PC-9 (cell line): ENCODE measurements around the gene LYZL2. TPM values are rescaled to one million over a fixed set of nuclear protein-coding genes. Genes with fewer than 3 reads are reported as not detected.

Source experiments
- BruUV-seq: library from RNA; stranded (reverse); fragments of 400-500 nt; replicated peaks from 2 replicates; lab custom pipeline; 2021; lab: Mats Ljungman, UMichigan
- CTCF ChIA-PET: fragments of 300-600 bp; sonication (Branson Sonifier 250); formaldehyde crosslinking; loops from one replicate; lab custom pipeline; 2022; ENCODE audit warnings: antibody characterized with exemption; lab: Charles Lee
- POLR2A ChIA-PET: fragments of 300-600 bp; sonication (Branson Sonifier 250); formaldehyde crosslinking; loops from one replicate; lab custom pipeline; 2022; ENCODE audit warnings: antibody characterized with exemption; ENCODE audit not compliant: unreplicated experiment; lab: Charles Lee
- DNase-seq, 2 experiments: peaks; one replicate each; pipeline versions ENCODE4 v3.0.0 to v3.0.0-alpha.2; 2015 to 2022; ENCODE audit warnings: mixed read lengths in 1 of 2
- H2AFZ ChIP-seq: fragments of 200-600 bp; sonication (generic); 2 replicates; pipeline ENCODE4 v1.8.1; 2017; ENCODE audit warnings: antibody characterized with exemption
- H3F3A ChIP-seq: fragments of 200-600 bp; sonication (generic); 2 replicates; pipeline ENCODE4 v1.8.1; 2017; ENCODE audit warnings: antibody characterized with exemption, mild to moderate bottlenecking, low read depth; ENCODE audit not compliant: insufficient read depth
- H3K27ac ChIP-seq: fragments of 200-600 bp; sonication (generic); 2 replicates; pipeline ENCODE4 v1.6.1; 2016; ENCODE audit warnings: mixed run types
- H3K27me3 ChIP-seq: fragments of 200-600 bp; sonication (generic); 2 replicates; pipeline ENCODE4 v1.6.1; 2016; ENCODE audit warnings: low read depth, mixed run types; ENCODE audit not compliant: insufficient read depth
- H3K36me3 ChIP-seq: fragments of 200-600 bp; sonication (generic); 2 replicates; pipeline ENCODE4 v1.6.1; 2016; ENCODE audit warnings: low read depth, mixed run types
- H3K4me1 ChIP-seq: fragments of 200-600 bp; sonication (generic); replicated peaks from 2 replicates; pipeline ENCODE4 v1.6.1; 2016; ENCODE audit warnings: mixed run types; ENCODE audit not compliant: insufficient read depth
- H3K4me2 ChIP-seq: fragments of 200-600 bp; sonication (generic); 2 replicates; pipeline ENCODE4 v1.6.1; 2017; ENCODE audit warnings: mixed run types
- H3K4me3 ChIP-seq: fragments of 200-600 bp; sonication (generic); 2 replicates; pipeline ENCODE4 v1.6.1; 2016; ENCODE audit warnings: mixed run types
- H3K79me2 ChIP-seq: fragments of 200-600 bp; sonication (generic); 2 replicates; pipeline ENCODE4 v1.6.1; 2017; ENCODE audit warnings: low read depth, mixed run types
- H3K9me2 ChIP-seq: fragments of 200-600 bp; sonication (generic); 2 replicates; pipeline ENCODE4 v1.8.1; 2017; ENCODE audit warnings: mild to moderate bottlenecking; ENCODE audit not compliant: insufficient read depth
- H3K9me3 ChIP-seq: fragments of 200-600 bp; sonication (generic); 2 replicates; pipeline ENCODE4 v1.8.1; 2016; ENCODE audit warnings: low read depth; ENCODE audit not compliant: insufficient read depth
- H4K20me1 ChIP-seq: fragments of 200-600 bp; sonication (generic); 2 replicates; pipeline ENCODE4 v1.8.1; 2017; ENCODE audit not compliant: insufficient read depth
- CTCF ChIP-seq: fragments of 200-600 bp; sonication (generic); conservative IDR thresholded peaks from 2 replicates; pipeline ENCODE4 v1.6.1; 2017; ENCODE audit warnings: mixed run types, antibody characterized with exemption, mild to moderate bottlenecking, moderate library complexity
- EZH2 ChIP-seq: fragments of 200-600 bp; sonication (generic); IDR thresholded peaks from 2 replicates; pipeline ENCODE4 v1.8.0; 2017; ENCODE audit warnings: antibody characterized with exemption, low read depth
- intact Hi-C: fragments of 100-400 bp; cut with micrococcal nuclease; formaldehyde crosslinking; loops from one replicate; pipeline ENCODE4 v1.10.0; 2022; ENCODE audit not compliant: unreplicated experiment
- total RNA-seq: library from RNA; stranded (reverse); gene quantifications from 2 replicates; pipeline ENCODE4 v1.2.3, GENCODE V29; 2021

Gene LYZL2
- total RNA-seq, 1 experiment from 2014 or later, result not detected

- H3K4me3 ChIP-seq, result no peak overlapping the region
- TF ChIP-seq CTCF (peak; percentile 80), EZH2 (no peak)
- H2AFZ ChIP-seq, result no peak overlapping the region
- BruUV-seq, result no TSS peak
- no peak overlapping the region for H3K27ac ChIP-seq
- H3K27me3 ChIP-seq, result no peaks in the 10 kb centered on the region
- CTCF ChIA-PET, result interaction anchor here (0.6 to 1.7 kb wide), 8 partner anchors 14 to 763 kb away, joined by 3 to 12 read pairs (median 6); no protein-coding TSS in a partner anchor
- no peak overlapping the region for H3K4me2 ChIP-seq
- POLR2A ChIA-PET, result interaction anchor here (0.6 kb wide), 1 partner anchor 819 kb away, joined by 3 read pairs; no protein-coding TSS in a partner anchor
- no peaks in the 10 kb centered on the region for H3K36me3 ChIP-seq
- intact Hi-C loops, result loop anchor here (5.0 kb wide), 1 partner anchor 42 kb away; no protein-coding TSS in a partner anchor
- H3K4me1 ChIP-seq, result peaks cover 16% of the 10 kb centered on the region
- DNase-seq, result no peak
- no peaks in the 10 kb centered on the region for H3K9me2 ChIP-seq
- H3K9me3 ChIP-seq, result no peaks in the 10 kb centered on the region
- H3K79me2 ChIP-seq, result no peaks in the 10 kb centered on the region
- peaks cover 7% of the 10 kb centered on the region; the same call in 1 of the 2 replicates for H3F3A ChIP-seq
- H4K20me1 ChIP-seq, result no peaks in the 10 kb centered on the region
Measured at GRCh38 chr10:30639946-30640786, 10.6 kb upstream of the LYZL2 start.

GRCh38 chr10:30637881-30638467 lies 8.4 kb upstream of the LYZL2 start:
- no peaks in the 10 kb centered on the region for H3K79me2 ChIP-seq
- H3K27ac ChIP-seq, result no peak overlapping the region
- H3F3A ChIP-seq, result peaks cover 7% of the 10 kb centered on the region; the same call in 1 of the 2 replicates
- peak; percentile 46 to 85 for DNase-seq
- H3K4me2 ChIP-seq, result peak overlapping the region; percentile 44
- no peak overlapping the region for H3K4me3 ChIP-seq
- no TSS peak for BruUV-seq
- H4K20me1 ChIP-seq, result no peaks in the 10 kb centered on the region
- TF ChIP-seq EZH2 (no peak), CTCF (no peak)
- H3K27me3 ChIP-seq, result no peaks in the 10 kb centered on the region
- H3K4me1 ChIP-seq, result peaks cover 16% of the 10 kb centered on the region
- ChIA-PET CTCF (interaction anchor here (0.9 to 1.5 kb wide), 2 partner anchors 33 to 47 kb away, joined by 3 to 4 read pairs; no protein-coding TSS in a partner anchor), POLR2A (interaction anchor here (0.6 kb wide), 4 partner anchors 46 to 1626 kb away, joined by 3 to 7 read pairs (median 3); no protein-coding TSS in a partner anchor)
- intact Hi-C loops, result no loop called here
- H3K36me3 ChIP-seq, result no peaks in the 10 kb centered on the region
- no peak overlapping the region for H2AFZ ChIP-seq
- no peaks in the 10 kb centered on the region for H3K9me2 ChIP-seq
- H3K9me3 ChIP-seq, result no peaks in the 10 kb centered on the region

- POLR2A ChIA-PET, result no interaction called here
- Histone ChIP-seq H3F3A (no peaks in the 10 kb centered on the region), H4K20me1 (no peaks in the 10 kb centered on the region), H3K4me2 (no peak overlapping the region), H3K27ac (no peak overlapping the region), H3K27me3 (no peaks in the 10 kb centered on the region), H3K36me3 (no peaks in the 10 kb centered on the region), H3K4me3 (no peak overlapping the region), H3K9me2 (no peaks in the 10 kb centered on the region), H3K79me2 (no peaks in the 10 kb centered on the region), H3K9me3 (no peaks in the 10 kb centered on the region), H2AFZ (no peak overlapping the region), H3K4me1 (no peaks in the 10 kb centered on the region)
- TF ChIP-seq EZH2 (no peak), CTCF (no peak)
- DNase-seq, result no peak
- no TSS peak for BruUV-seq
- intact Hi-C loops, result no loop called here
- CTCF ChIA-PET, result no interaction called here
Measured at GRCh38 chr10:30631188-30631587, 1.6 kb upstream of the LYZL2 start.
